ENCODE data around the gene DTNA. TPM values are rescaled to one million over a fixed set of nuclear protein-coding genes. Genes with fewer than 3 reads are reported as not detected.

The DTNA gene
- total and polyA plus RNA-seq, 2 of the 8 experiments (the other 6 are each of a cell fraction or from before 2014, with no cell fraction given) = 30.2 to 32.7 TPM

GRCh38 chr18:34867520-34867919 lies 157.4 kb downstream of the DTNA start:
- POLR2A ChIA-PET (ENCODE audit: partially characterized antibody) = interaction anchor here (0.6 kb wide), 1 partner anchor 101 kb away, joined by 4 read pairs; no protein-coding TSS in a partner anchor
- CTCF ChIA-PET (ENCODE audit: partially characterized antibody) = interaction anchor here (0.6 to 3.1 kb wide), 19 partner anchors 9 to 1420 kb away, joined by 3 to 18 read pairs (median 3); no protein-coding TSS in a partner anchor

More at GRCh38 chr18:34867520-34867919, 157.4 kb downstream of the DTNA start:
- Histone ChIP-seq H3K27ac (ENCODE audit: low read depth, low read length) (no peak overlapping the region), H4K5ac (ENCODE audit: insufficient read length, low read depth, low read length) (no peak overlapping the region), H3K27me3 (replicated peaks in 1 of 4; ENCODE audit: control insufficient read depth in 3 of 4, extremely low read depth in 1 of 4, insufficient read depth in 3 of 4, low read length in 3 of 4) (no peaks in the 10 kb centered on the region), H4K20me1 (replicated peaks in 1 of 2; ENCODE audit: control insufficient read depth in 1 of 2, insufficient read depth in 2 of 2, low read length in 2 of 2) (no peaks in the 10 kb centered on the region), H3K14ac (ENCODE audit: insufficient read length) (no peak overlapping the region), H4K8ac (ENCODE audit: extremely low read depth, insufficient read depth, low read length) (no peak overlapping the region), H3K4me1 (replicated peaks in 1 of 4; ENCODE audit: control insufficient read depth in 3 of 4, insufficient read depth in 4 of 4, low read length in 3 of 4) (no peaks in the 10 kb centered on the region), H3K56ac (replicated peaks; ENCODE audit: insufficient read length, low read depth, low read length) (no peak overlapping the region), H2BK15ac (ENCODE audit: low read length) (no peak overlapping the region), H2BK5ac (ENCODE audit: low read depth, low read length) (no peak overlapping the region), H3K9me3 (ENCODE audit: insufficient read depth in 2 of 2, low read depth in 1 of 2, low read length in 1 of 2) (no peaks in the 10 kb centered on the region), H3K23ac (ENCODE audit: insufficient read length) (no peak overlapping the region), H2BK12ac (ENCODE audit: low read depth, low read length) (no peak overlapping the region), H3K23me2 (ENCODE audit: low read depth, low read length) (no peaks in the 10 kb centered on the region), H2BK120ac (replicated peaks; ENCODE audit: low read depth, low read length) (no peak overlapping the region), H3K18ac (ENCODE audit: extremely low read depth, low read length) (no peak overlapping the region), H3K9ac (replicated peaks in 1 of 4; ENCODE audit: extremely low read depth in 1 of 4, low read depth in 3 of 4, low read length in 3 of 4) (no peak overlapping the region), H2AFZ (ENCODE audit: low read length) (no peak overlapping the region), H3K79me2 (ENCODE audit: control insufficient read depth in 1 of 2, insufficient read depth in 2 of 2, low read length in 2 of 2) (no peaks in the 10 kb centered on the region), H2BK20ac (ENCODE audit: low read length) (no peak overlapping the region), H2AK5ac (ENCODE audit: low read depth, low read length) (no peak overlapping the region), H4K91ac (replicated peaks; ENCODE audit: insufficient read length, low read length) (no peak overlapping the region), H3K79me1 (ENCODE audit: low read depth, low read length) (no peaks in the 10 kb centered on the region), H3K4me2 (ENCODE audit: insufficient read depth in 1 of 2, low read depth in 2 of 2, low read length in 2 of 2) (no peak overlapping the region), H3K4me3 (ENCODE audit: extremely low read depth in 1 of 4, insufficient read depth in 2 of 4, low read depth in 3 of 4, low read length in 4 of 4) (no peak overlapping the region), H3K4ac (replicated peaks; ENCODE audit: insufficient read length, low read depth, low read length) (no peak overlapping the region), H3K36me3 (ENCODE audit: control insufficient read depth in 2 of 4, insufficient read depth in 4 of 4, low read length in 3 of 4) (no peaks in the 10 kb centered on the region)
- peak; percentile 46 to 63 for DNase-seq (ENCODE audit: low read depth in 1 of 2, low spot score in 2 of 2)
- WGBS, 2 experiments (ENCODE audit: extremely low coverage in 1 of 2, insufficient coverage in 1 of 2, insufficient read length in 1 of 2, insufficient replicate concordance in 2 of 2, low coverage in 1 of 2, low lambda C conversion rate in 2 of 2, missing lambda C conversion rate in 1 of 2) = 73% methylated on average over 7 of the region's 7 CpGs; no CpG with 5 or more reads in 1 of the 2 experiments
- no peak for FAIRE-seq
- TF ChIP-seq TEAD4 (IDR thresholded peaks at IDR 0.05; ENCODE audit: low read depth, low read length) (no peak), YY1 (IDR thresholded peaks at IDR 0.05; ENCODE audit: low read depth, low read length) (peak; percentile 71), RAD21 (IDR thresholded peaks at IDR 0.05 in 1 of 2, conservative IDR thresholded peaks at IDR 0.05 in 1 of 2; ENCODE audit: low read depth in 2 of 2, low read length in 2 of 2) (peak; percentile 55 to 64), HDAC6 (IDR thresholded peaks at IDR 0.05; ENCODE audit: low read depth, low read length) (no peak), GTF2F1 (IDR thresholded peaks at IDR 0.05; ENCODE audit: borderline replicate concordance, low read depth, low read length) (no peak), CTCF (IDR thresholded peaks at IDR 0.05; ENCODE audit: control extremely low read depth in 1 of 3, insufficient read depth in 1 of 3, low read depth in 1 of 3, low read length in 3 of 3) (peak; percentile 78 to 84 (median 80)), BRCA1 (IDR thresholded peaks at IDR 0.05; ENCODE audit: low read depth, low read length) (no peak)
